GM18499 (cell line): ENCODE measurements around the gene THOC5.
"Not testable (repeated sequence)": the region's sequence is repeated elsewhere in the genome, so short reads cannot be mapped to it uniquely, and the experiment has no call there.

ENCODE experiments used
- ATAC-seq: cut with Tn5 transposase; IDR thresholded peaks from one replicate; pipeline ENCODE4 v1.9.1; 2021; ENCODE audit warnings: moderate number of reproducible peaks; ENCODE audit not compliant: insufficient read depth, unreplicated experiment

THOC5 gene

GRCh38 chr22:29563652-29564460 is 10.3 kb upstream of the THOC5 start:
- ATAC-seq, result no peak

- ATAC-seq, result no peak
Observed at GRCh38 chr22:29559853-29560252, 6.3 kb upstream of the THOC5 start.

- ATAC-seq, result no peak
Observed at GRCh38 chr22:29559030-29559429, 5.5 kb upstream of the THOC5 start.

- ATAC-seq, result no peak
Observed at GRCh38 chr22:29555065-29555644, 1.6 kb upstream of the THOC5 start.

DNA sequence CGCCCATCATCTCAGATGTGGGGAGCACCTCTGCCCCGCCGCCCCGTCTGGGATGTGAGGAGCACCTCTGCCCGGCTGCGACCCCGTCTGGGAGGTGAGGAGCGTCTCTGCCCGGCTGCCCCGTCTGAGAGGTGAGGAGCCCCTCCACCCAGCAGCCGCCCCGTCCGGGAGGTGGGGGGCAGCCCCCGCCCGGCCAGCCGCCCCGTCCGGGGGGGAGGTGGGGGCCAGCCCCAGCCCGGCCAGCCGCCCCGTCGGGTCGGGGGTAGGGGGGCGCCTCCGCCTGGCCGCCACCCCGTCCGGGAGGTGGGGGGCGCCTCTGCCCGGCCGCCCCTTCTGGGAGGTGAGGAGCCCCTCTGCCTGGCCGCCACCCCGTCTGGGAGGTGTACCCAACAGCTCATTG is 1.2 kb downstream of the THOC5 start:
- ATAC-seq, result not testable (repeated sequence)

GRCh38 chr22:29550005-29550404 is 3.6 kb downstream of the THOC5 start:
- no peak for ATAC-seq

- not testable (repeated sequence) for ATAC-seq
Observed at GRCh38 chr22:29545045-29545444, 8.5 kb downstream of the THOC5 start.

- no peak for ATAC-seq
Observed at GRCh38 chr22:29541845-29542244, 11.7 kb downstream of the THOC5 start.

DNA sequence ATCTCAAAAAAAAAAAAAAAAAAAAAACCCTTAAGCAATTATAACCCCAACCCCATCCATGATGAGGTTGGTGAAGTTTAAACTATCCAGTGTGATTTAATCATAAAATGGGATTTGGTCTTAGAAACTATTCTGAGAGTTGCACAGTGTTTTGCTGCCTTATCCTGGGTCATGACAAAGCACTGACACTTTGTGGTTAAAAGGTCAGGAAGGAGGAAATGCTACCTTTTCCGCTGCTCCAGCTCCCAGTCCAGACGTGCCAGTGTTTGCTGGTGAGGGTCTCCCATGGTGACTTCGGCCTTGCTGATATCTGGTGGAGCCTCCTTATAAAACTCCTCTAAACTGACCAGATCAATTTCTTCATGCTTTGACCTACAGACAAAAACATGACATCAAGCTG is 14.5 kb downstream of the THOC5 start:
- no peak for ATAC-seq

DNA sequence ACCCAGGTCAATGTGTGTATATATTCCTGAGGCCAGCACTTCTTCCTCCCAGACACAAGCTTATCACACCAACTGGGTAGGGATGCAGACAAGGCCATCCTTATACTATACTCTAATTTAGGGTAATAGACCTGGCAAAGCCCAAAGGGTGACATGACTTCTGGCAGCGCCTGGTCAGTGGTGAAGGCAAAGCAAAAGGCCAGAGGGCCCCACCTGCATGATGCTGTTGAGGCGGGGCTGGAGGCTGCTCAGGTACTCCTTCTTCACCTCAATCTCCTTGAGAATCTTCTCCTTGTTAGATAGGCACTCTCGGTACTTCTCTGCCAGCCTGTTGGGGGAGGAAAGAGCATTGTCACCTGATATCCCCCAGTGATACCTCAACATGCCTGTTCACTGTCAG is 17.1 kb downstream of the THOC5 start:
- ATAC-seq, result no peak

DNA sequence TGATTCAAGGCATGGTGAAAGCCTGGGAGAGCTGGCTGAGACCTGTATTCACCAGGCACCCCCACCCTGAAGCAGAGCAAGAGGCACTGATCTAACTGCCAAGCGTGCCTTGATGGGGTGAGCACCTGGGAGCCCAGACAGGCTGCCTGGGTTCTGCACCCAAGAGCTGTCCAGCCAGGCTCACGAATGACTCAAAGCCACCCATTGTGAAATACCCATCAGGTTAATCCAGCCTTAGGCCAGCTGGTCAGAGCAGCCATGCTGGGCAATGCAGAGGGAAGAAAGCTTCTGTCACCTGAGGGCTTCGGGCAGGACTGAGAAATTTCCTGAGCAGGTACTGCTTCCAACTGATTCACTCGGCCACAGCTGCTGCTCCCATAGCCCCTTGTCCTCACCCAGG is 22.1 kb downstream of the THOC5 start:
- no peak for ATAC-seq

DNA sequence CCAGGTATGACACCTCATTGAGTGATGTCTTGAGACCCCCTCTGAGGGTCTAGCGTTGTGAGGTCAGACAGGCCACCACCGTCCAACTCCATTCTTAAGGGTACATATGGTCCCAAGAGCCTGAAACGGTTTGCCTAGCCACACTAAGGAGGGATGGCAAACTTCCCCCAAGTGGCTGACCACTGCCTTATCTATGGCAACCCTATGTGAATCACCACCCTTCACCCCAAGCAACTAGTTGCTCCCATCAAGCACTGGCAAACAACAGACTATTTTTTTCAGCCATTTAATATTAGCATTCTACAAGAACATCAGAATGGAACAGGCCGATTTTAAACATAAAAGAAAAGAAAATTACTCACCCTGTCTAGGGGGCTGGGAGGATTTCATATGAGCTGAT is 22.8 kb downstream of the THOC5 start:
- ATAC-seq, result no peak

- no peak for ATAC-seq
Observed at GRCh38 chr22:29528144-29528543, 25.4 kb downstream of the THOC5 start.

DNA sequence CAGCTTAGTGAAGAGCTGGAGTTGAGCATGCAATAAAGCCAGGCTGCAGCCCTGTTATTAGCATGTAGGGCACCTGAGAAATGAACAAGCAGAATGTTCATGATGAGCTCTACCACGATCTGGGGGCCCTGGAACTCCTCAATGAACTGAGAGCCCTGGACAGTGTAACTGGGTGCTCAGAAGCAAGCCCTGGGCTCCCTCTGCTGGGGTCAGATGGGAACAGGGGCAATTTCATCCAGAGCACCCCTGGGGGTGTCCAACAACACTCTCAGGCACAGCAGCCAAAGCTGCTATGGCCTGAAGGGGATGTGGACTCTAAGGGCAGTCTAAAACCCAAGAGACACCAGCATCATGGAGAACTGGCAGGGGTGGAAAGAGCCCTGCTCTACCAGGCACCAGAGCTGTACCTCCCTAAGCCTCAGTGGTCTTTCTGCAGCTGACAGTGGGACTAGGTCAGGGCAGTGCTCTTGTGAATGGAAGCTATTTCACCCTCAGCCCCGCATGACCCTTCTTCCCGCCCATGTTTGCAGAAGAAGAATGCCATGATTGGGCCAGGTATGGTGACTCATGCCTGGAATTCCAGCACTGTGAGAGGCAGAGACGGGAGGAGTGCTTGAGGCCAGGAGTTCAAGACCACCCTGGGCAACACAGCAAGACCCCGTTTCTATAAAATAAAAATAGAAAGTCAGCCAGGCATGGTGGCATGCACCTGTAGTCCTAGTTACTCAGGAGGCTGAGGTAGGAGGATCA is 28.9 kb downstream of the THOC5 start:
- no peak for ATAC-seq

- ATAC-seq, result no peak
Observed at GRCh38 chr22:29523761-29524160, 29.8 kb downstream of the THOC5 start.

- no peak for ATAC-seq
Observed at GRCh38 chr22:29521526-29521925, 32.0 kb downstream of the THOC5 start.

- ATAC-seq, result no peak
Observed at GRCh38 chr22:29520851-29521250, 32.7 kb downstream of the THOC5 start.

DNA sequence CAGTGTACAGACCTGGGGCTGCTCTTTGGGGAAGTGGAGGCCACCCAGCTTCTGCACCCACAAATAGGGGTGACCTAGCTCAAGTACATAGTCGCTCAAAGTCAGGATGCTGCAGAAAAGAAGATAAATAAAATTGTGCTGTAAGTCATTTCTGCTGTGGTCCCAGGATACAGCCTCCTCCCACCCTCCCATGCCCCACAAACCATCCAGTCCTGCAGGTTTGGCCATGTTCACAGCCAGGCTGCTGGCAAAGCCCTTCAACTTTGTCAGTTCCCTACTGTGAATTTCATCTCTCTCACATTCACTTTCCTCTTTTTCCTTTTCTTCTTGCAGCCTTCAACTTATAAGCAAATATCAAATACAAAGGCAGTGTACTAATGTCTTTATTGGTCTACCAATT is 33.6 kb downstream of the THOC5 start:
- no peak for ATAC-seq

DNA sequence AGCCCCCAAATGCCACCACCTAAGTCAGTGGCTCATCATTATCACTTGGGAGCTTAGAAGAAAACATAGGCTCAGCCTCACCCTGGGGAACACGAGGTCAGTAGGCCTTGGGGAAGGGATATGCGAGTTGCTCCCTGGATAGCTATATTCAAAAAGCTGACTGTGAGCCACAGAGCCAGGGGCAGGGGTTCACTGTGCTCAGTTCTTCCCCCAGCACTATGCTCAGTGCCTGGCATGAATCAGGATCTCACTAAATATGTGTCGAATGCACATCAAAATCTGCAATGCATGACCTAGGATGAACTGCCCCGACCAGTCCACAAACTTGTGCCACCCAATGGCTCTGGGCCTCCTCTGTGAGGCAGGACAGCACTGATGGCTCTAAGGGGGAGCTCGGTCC is 35.1 kb downstream of the THOC5 start:
- no peak for ATAC-seq

GRCh38 chr22:29517215-29517908 is 36.2 kb downstream of the THOC5 start:
- ATAC-seq, result no peak

- no peak for ATAC-seq
Observed at GRCh38 chr22:29512031-29512430, 41.5 kb downstream of the THOC5 start.
